CD4-positive, alpha-beta T cell treated with Interferon gamma for 1 hour (primary cell): Measurements from ENCODE around the gene GPRC5D.

Experiments
- DNase-seq: peaks from one replicate; pipeline ENCODE4 v3.0.0-alpha.2; 2020

Gene GPRC5D

GRCh38 chr12:12952036-12952435 is at the start of gene GPRC5D:
Gene GPRC5D, minus strand, starts transcription at chr12:12952170. Its CDS starts 1,786 bp downstream, at chr12:12950384.
- no peak for DNase-seq

GRCh38 chr12:13001775-13002040 is 49.7 kb upstream of the GPRC5D start:
- no peak for DNase-seq

- DNase-seq: peak; percentile 46
These were observed 49.2 kb upstream of the GPRC5D start for GRCh38 chr12:13000925-13001774.

GRCh38 chr12:13000616-13000924 is 48.6 kb upstream of the GPRC5D start:
- no peak for DNase-seq

GRCh38 chr12:12999959-13000615 is 48.1 kb upstream of the GPRC5D start, which contains the start of gene HEBP1:
Gene HEBP1, minus strand, starts transcription at chr12:13000265. Its CDS starts 151 bp downstream, at chr12:13000114.
- DNase-seq: peak; percentile 91

- DNase-seq: no peak
These were observed 47.4 kb upstream of the GPRC5D start for GRCh38 chr12:12999271-12999958.

GRCh38 chr12:12998248-12998647 is 46.3 kb upstream of the GPRC5D start:
- no peak for DNase-seq

GRCh38 chr12:12997734-12998133 is 45.8 kb upstream of the GPRC5D start:
- DNase-seq: no peak

GRCh38 chr12:12997156-12997555 is 45.2 kb upstream of the GPRC5D start:
- DNase-seq: no peak

GRCh38 chr12:12996209-12996608 is 44.2 kb upstream of the GPRC5D start:
- no peak for DNase-seq

GRCh38 chr12:12995088-12995487 is 43.1 kb upstream of the GPRC5D start:
- DNase-seq: no peak

- no peak for DNase-seq
These were observed 41.4 kb upstream of the GPRC5D start for GRCh38 chr12:12993367-12993766.

- DNase-seq: peak; percentile 21
These were observed 40.6 kb upstream of the GPRC5D start for GRCh38 chr12:12992418-12993130.

- no peak for DNase-seq
These were observed 38.9 kb upstream of the GPRC5D start for GRCh38 chr12:12990700-12991468.

- no peak for DNase-seq
These were observed 35.5 kb upstream of the GPRC5D start for GRCh38 chr12:12987421-12987820.

- no peak for DNase-seq
These were observed 34.9 kb upstream of the GPRC5D start for GRCh38 chr12:12986775-12987331.

- peak; percentile 10 for DNase-seq
These were observed 33.9 kb upstream of the GPRC5D start for GRCh38 chr12:12985817-12986408.

- no peak for DNase-seq
These were observed 32.2 kb upstream of the GPRC5D start for GRCh38 chr12:12984149-12984548.

GRCh38 chr12:12983420-12984035 is 31.6 kb upstream of the GPRC5D start:
- DNase-seq: no peak

- no peak for DNase-seq
These were observed 30.4 kb upstream of the GPRC5D start for GRCh38 chr12:12982331-12982730.

- no peak for DNase-seq
These were observed 27.8 kb upstream of the GPRC5D start for GRCh38 chr12:12979731-12980259.
